ENCODE results near the gene PCDH1.
A peak's percentile ranks its signal among the peaks of the same experiment; 100 is the strongest.
"Not testable (repeated sequence)": the region's sequence is repeated elsewhere in the genome, so short reads cannot be mapped to it uniquely, and the experiment has no call there.

PCDH1 gene

DNA sequence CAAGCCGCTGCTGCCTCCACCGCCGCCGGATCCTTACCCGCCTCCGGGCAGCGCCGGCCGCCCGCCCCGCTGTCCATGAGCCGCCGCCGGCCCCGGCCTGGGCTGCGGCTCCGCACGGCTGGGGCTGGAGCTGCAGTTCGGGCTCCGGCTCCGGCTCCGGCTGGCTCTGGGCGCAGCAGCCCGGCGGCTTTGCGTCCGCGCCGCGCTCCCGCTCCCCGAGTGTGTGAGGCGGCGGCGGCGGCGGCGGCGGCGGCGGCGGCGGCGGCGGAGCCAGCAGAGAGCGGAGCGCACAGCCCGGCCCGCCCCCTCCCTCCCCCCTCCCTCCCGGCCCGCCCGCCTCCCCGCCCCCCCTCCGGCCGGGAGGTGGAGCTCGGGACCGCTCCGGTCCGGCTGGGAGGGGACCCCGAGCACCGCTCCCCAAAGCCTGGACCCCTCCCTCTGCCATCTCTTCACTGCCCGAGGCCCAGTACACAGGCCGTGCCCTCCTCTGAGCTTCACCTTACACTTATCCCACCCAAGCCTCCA lies at the start of gene PCDH1:
PCDH1 (minus strand) TSS at position 225 of the 525 bp plus-strand sequence; CDS start at position 77, 148 bp downstream.
- peaks cover 12% of the 10 kb centered on the region for H3K27me3 ChIP-seq (ENCODE audit: low read depth)
- in situ Hi-C loops (cut with MboI; ENCODE audit: low sequenced_read_pairs): loop anchor here (5.0 kb wide), 1 partner anchor 176 kb away; no protein-coding TSS in a partner anchor
- peaks cover 10% of the 10 kb centered on the region for H3K4me1 ChIP-seq
- H3K4me3 ChIP-seq: peak within 1 kb of the TSS; percentile 70
- peak in 1 of 2 experiments; percentile 60 for DNase-seq (ENCODE audit: low spot score in 2 of 2)
- H3K36me3 ChIP-seq (replicated peaks): no peaks in the 10 kb centered on the region
- H3K9me3 ChIP-seq: no peaks in the 10 kb centered on the region

DNA sequence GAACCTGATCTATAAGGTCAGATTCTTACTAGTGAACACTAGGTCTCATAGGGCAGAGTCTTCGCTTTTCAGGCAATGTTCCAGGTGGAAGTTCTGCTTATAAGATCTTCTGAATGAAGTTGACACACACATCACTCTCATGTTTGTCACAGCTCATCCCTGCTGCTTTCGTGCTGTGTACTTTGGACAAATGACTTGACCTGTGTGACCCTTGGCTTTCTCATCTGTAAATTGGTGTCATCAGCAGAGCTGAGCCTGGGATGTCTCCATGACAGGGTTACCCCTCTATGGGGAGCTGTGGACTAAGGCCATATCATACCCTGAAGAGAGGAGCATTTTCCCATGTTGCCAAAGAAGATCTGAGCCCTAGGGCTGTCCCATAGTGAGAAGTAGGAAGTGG lies 48.2 kb upstream of the PCDH1 start:
- Histone ChIP-seq H3K36me3 (replicated peaks) (peaks cover 39% of the 10 kb centered on the region), H3K4me3 (no peak overlapping the region)
- in situ Hi-C loops (cut with MboI; ENCODE audit: low sequenced_read_pairs): no loop called here

DNA sequence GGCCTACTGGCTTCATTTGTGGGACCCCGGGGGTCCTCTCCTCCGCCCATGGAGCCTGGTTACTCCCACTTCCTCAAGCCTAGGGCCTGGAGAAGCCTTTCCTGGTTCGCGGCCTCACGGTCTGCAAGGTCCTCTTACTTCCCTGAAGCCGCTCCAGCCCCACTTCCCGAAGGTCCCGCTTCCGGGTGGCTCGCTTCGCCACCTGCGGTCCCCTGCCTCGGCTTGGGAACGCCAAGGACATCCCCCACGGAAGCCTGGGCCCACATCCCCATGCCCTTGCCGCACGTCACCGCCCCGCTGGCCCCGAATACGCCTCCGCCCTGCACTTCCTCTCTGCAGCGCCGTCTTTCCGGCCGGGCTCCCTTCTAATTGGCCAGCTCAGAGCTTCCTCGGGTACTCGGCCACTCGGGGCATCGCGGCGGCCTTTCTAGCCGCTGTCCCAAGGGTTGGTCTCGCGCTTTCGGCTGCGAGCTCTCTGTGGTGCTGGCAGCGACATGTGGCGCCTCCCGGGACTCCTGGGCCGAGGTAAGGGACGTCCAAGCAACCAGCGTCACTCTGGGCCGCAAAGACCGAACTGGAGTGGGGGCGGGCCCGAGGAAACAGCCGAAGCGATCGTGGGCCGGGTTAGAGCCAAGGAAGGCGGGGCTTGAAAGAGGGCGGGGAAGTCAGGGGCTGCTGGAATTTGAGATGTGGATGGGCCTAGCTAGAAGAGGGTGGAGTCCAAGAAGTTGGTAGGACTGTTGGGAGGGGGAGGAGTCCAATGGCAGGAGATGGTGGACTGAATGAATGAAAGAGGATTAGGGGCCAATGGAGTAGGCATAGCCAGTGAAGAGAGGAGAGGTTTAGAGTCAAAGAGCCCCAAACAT lies 45.5 kb upstream of the PCDH1 start, which contains the start of gene DELE1:
DELE1 (plus strand) TSS at position 424 of the 866 bp plus-strand sequence; CDS start at position 495, 71 bp downstream.
- in situ Hi-C loops (cut with MboI; ENCODE audit: low sequenced_read_pairs): no loop called here
- Histone ChIP-seq H3K4me3 (peak within 1 kb of the TSS; percentile 98), H3K27me3 (ENCODE audit: low read depth) (no peaks in the 10 kb centered on the region), H3K9me3 (no peaks in the 10 kb centered on the region), H3K36me3 (replicated peaks) (peaks cover 23% of the 10 kb centered on the region), H3K4me1 (peaks cover 4% of the 10 kb centered on the region)
- DNase-seq (ENCODE audit: low spot score in 2 of 2): peak; percentile 95 to 96

More for the DNA sequence above, 48.2 kb upstream of the PCDH1 start:
- no peak for DNase-seq (ENCODE audit: low spot score in 2 of 2)
- no peaks in the 10 kb centered on the region for H3K27me3 ChIP-seq (ENCODE audit: low read depth)
- H3K9me3 ChIP-seq: no peaks in the 10 kb centered on the region
- peaks cover 4% of the 10 kb centered on the region for H3K4me1 ChIP-seq

DNA sequence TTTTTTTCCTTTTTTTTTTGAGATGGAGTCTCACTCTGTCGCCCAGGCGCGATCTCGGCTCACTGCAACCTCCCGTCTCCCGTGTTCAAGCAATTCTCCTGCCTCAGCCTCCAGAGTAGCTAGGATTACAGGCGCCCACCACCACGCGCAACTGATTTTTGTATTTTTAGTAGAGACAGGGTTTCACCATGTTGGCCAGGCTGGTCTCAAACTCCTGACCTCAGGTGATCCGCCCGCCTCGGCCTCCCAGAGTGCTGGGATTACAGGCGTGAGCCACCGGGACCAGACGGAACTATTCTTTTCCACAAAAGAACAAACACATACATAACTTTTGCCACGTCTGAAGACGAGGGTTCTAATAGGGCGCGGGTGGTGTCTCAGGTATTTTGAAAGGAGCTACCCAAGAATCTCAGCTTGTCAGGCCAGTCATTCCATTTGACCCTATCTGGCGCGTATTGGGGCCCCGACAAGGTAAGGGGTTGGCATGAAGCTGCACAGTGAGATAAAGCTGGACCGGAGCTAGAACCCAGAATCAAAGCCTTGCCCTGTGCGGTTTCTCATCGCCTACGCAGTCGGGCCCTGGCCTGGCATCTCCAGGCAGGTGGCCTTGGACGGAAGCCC lies 44.7 kb upstream of the PCDH1 start:
- DNase-seq (ENCODE audit: low spot score in 2 of 2); H3K9me3 ChIP-seq; H3K27me3 ChIP-seq (ENCODE audit: low read depth); in situ Hi-C loops (cut with MboI; ENCODE audit: low sequenced_read_pairs); H3K4me1 ChIP-seq: not testable (repeated sequence)
- H3K36me3 ChIP-seq (replicated peaks): peaks cover 15% of the 10 kb centered on the region
- H3K4me3 ChIP-seq: peak overlapping the region; percentile 98

DNA sequence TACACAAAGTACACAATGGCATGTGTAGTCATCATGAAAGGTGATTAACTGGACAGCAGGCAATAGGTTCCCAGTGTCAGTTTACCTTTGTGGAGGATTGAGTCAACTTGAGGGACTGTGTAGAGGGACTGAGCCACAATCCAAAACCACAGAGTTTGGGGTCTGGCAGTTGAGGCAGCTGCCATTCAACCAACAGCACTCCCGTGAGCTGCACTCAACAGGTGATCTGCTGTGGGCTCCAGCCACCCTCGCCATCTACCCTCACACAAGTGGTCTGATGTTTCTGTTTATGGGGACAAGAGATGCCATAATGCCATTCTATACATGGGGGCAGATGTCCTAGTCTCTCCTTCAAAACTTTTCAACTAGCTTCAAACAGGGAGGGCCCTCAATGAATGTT lies 42.6 kb upstream of the PCDH1 start:
- Histone ChIP-seq H3K4me1 (peaks cover 4% of the 10 kb centered on the region), H3K4me3 (no peak overlapping the region), H3K9me3 (no peaks in the 10 kb centered on the region), H3K27me3 (ENCODE audit: low read depth) (no peaks in the 10 kb centered on the region), H3K36me3 (replicated peaks) (peaks cover 7% of the 10 kb centered on the region)
- in situ Hi-C loops (cut with MboI; ENCODE audit: low sequenced_read_pairs): no loop called here
- no peak for DNase-seq (ENCODE audit: low spot score in 2 of 2)

DNA sequence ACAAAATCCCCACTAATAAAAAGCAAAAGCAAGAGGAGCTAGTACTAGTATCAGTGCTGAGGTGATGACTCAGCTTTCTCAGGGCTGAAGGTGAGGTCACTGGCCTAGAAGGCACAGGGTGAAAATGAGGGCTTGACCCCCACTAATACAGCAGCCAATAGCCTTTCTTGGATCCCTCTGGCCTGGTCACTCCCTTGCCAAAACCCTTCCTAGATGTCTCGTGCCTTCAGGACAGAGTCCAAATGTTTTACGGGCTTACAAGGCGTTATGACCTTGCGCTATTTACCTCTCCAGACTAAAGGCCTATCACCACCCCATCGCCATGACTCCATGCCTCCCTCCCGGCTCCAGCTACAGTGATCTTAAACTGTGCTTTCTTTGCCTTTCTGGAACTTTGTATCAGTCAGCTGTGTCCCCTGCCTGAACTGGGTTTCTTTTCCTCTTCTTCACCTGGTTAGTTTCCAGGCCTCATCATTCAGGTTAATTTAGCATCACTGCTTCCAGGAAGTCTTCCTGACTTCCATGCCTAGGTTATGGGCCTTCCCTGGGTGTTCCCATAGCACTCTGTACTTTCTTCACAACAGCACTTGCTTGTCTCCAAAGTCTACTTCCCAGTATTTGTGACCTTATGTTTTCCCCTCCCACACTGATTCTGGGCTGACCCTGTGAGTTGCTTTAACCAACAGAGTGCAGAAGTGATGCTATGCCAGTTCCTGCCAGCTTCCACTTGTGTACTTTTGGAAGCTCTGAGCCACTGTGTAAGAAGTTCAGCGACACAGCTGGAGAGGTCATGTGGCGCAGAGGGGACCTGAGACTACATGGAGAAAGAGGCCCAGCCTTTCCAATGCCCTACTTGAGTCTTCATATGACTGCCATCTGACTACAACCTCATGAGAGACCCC lies 41.3 kb upstream of the PCDH1 start:
- Histone ChIP-seq H3K27me3 (ENCODE audit: low read depth) (no peaks in the 10 kb centered on the region), H3K4me3 (no peak overlapping the region), H3K36me3 (replicated peaks) (peaks cover 2% of the 10 kb centered on the region), H3K4me1 (peaks cover 4% of the 10 kb centered on the region), H3K9me3 (no peaks in the 10 kb centered on the region)
- in situ Hi-C loops (cut with MboI; ENCODE audit: low sequenced_read_pairs): no loop called here
- DNase-seq (ENCODE audit: low spot score in 2 of 2): no peak

DNA sequence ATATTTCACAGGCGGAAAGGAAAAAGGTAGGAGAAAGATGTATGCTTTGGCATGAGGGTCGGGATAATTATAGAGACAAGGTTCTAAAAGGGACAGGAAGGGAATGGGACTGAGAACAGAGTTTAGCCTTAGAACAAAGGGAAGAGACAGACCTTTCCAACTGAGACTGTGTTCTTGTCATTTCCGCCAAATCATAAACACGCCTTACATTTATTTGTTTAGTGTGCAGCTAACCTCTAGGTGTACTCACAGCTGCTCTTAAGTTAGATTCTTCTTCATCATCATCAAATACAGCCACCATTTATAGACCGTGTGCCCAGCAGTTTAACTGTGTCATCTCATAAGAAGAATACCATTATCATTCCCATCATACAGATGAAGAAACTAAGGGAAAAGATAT lies 39.5 kb upstream of the PCDH1 start:
- in situ Hi-C loops (cut with MboI; ENCODE audit: low sequenced_read_pairs): no loop called here
- no peak for DNase-seq (ENCODE audit: low spot score in 2 of 2)
- no peaks in the 10 kb centered on the region for H3K27me3 ChIP-seq (ENCODE audit: low read depth)

DNA sequence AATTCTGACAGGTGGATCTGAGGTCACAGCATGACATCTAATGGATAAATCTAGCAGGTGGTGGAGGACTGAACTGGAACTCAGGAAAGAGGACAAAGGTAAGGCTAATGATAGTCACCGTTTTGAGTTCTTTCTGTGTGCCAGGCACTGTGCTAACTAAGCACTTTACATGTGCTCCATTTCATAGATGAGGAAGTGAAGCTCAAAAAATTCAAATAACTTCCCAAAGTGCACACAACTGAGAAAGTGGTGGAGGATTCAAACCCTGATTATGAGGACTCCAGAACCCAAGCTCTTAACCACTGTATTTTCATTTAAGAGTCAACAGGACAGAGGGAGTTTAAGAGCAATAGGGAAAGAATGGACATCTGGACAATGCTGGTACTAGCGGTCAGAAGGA lies 38.3 kb upstream of the PCDH1 start:
- in situ Hi-C loops (cut with MboI; ENCODE audit: low sequenced_read_pairs): no loop called here
- Histone ChIP-seq H3K36me3 (replicated peaks) (no peaks in the 10 kb centered on the region), H3K4me3 (no peak overlapping the region), H3K4me1 (peaks cover 8% of the 10 kb centered on the region), H3K27me3 (ENCODE audit: low read depth) (no peaks in the 10 kb centered on the region), H3K9me3 (no peaks in the 10 kb centered on the region)
- no peak for DNase-seq (ENCODE audit: low spot score in 2 of 2)

More for the DNA sequence above, 39.5 kb upstream of the PCDH1 start:
- Histone ChIP-seq H3K4me1 (peaks cover 8% of the 10 kb centered on the region), H3K9me3 (no peaks in the 10 kb centered on the region), H3K4me3 (no peak overlapping the region), H3K36me3 (replicated peaks) (no peaks in the 10 kb centered on the region)

DNA sequence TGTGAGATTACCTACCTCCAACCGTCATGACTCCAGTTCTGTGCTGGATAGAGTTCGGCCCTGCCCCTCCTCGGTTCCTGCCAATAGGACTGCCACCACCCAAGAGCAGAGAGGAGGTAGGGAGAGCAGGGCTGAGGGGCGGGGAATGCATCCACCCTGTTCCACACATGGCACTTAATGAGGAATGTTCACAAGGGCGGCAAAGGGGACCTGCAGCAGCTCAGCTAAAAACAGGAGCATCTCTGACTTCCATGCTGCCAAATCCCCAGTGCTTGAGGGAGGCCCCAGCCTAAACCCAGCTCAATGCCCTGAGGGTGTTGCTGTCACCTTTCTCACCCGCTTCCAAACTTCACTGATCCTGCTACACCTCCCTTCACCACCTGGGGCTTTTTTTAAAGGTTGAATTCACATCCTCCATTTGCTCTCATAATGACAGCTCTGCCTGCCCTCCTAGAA lies 37.7 kb upstream of the PCDH1 start:
- Histone ChIP-seq H3K27me3 (ENCODE audit: low read depth) (no peaks in the 10 kb centered on the region), H3K4me3 (no peak overlapping the region), H3K36me3 (replicated peaks) (no peaks in the 10 kb centered on the region), H3K9me3 (no peaks in the 10 kb centered on the region), H3K4me1 (peaks cover 8% of the 10 kb centered on the region)
- in situ Hi-C loops (cut with MboI; ENCODE audit: low sequenced_read_pairs): no loop called here
- peak in 1 of 2 experiments; percentile 16 for DNase-seq (ENCODE audit: low spot score in 2 of 2)

DNA sequence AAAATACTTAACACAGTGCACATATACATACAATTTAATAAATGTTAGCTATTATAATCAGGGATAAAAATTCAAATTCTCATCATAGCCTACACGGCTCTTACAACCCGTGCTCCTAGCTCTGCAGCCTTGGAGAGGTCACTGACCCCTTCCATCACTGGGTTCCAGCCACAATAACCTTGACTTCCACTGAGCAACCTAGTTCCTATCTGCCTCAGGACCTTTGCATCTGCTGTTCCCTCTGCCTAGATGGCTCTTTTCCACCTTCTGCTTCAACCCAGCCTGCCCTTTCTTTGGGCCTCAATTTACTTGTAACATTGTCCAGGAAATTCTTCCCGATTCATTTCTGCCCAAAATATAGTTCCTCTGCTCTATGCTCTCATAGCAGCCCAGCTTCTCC lies 36.6 kb upstream of the PCDH1 start:
- Histone ChIP-seq H3K36me3 (replicated peaks) (no peaks in the 10 kb centered on the region), H3K4me3 (no peak overlapping the region), H3K27me3 (ENCODE audit: low read depth) (no peaks in the 10 kb centered on the region), H3K4me1 (peaks cover 8% of the 10 kb centered on the region), H3K9me3 (no peaks in the 10 kb centered on the region)
- DNase-seq (ENCODE audit: low spot score in 2 of 2): no peak
- in situ Hi-C loops (cut with MboI; ENCODE audit: low sequenced_read_pairs): no loop called here

DNA sequence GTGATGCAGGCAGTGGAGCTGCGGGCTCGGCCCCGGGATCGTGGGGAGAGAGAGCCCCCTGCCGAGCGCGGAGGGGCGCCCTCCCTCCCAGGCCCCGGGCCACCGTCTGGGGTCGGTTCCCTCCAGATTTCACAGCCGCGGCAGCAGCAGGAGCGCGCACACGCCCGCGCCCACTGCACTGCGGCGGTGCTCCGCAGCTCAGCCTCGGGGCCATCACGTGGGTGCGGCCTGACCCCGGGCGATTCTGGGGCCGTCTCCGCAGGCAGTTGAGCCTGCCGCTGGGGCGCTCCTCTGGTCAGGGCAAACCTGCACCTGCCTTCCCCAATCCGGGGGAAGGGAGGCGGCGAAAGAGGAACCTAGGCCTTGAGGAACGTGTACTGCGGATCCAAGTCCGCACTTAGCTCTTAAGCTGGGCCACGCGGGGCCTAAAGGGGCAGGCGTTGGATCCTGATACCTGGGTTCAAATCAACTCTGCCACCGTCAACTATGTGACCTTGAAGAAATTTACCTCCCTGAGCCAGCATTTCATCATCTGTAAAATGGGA lies 36.1 kb upstream of the PCDH1 start:
- H3K27me3 ChIP-seq (ENCODE audit: low read depth): no peaks in the 10 kb centered on the region
- peak overlapping the region; percentile 6; the same call in 1 of the 2 replicates for H3K4me3 ChIP-seq
- H3K4me1 ChIP-seq: peaks cover 8% of the 10 kb centered on the region
- H3K36me3 ChIP-seq (replicated peaks): no peaks in the 10 kb centered on the region
- no peaks in the 10 kb centered on the region for H3K9me3 ChIP-seq
- peak in 1 of 2 experiments; percentile 67 for DNase-seq (ENCODE audit: low spot score in 2 of 2)
- in situ Hi-C loops (cut with MboI; ENCODE audit: low sequenced_read_pairs): no loop called here

DNA sequence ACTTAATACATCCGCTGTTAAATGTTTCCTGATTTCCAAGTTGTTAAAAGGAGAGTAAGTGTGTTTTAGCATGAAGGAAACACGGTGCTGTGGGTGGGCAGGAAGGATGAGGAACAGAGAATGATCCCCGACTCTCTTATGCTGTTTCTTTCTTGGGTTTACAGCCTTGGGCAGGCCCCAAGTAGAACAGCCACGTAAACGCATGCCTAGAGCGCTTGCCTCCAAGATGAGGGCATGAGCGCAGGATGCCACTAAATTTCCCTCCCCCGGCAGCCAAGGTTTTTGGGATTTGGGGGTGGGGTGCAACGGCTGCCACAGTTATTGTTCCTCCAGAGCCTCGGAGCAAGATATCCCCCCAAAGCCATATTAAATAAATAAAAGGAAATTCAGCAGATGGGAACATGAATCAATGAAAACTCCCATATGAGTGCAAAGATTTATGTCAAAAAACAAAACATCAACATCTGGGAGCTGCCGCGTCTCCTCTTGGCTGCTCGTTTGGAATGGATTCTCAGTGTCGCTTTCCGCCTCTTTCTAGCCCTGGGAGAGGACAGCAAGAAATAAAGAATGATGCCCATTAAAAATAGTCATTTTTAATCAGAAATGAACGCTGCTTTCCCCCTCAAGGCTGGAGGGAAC lies 35.5 kb upstream of the PCDH1 start:
- no peaks in the 10 kb centered on the region for H3K27me3 ChIP-seq (ENCODE audit: low read depth)
- no peaks in the 10 kb centered on the region for H3K9me3 ChIP-seq
- H3K4me3 ChIP-seq: peak overlapping the region; percentile 6; the same call in 1 of the 2 replicates
- in situ Hi-C loops (cut with MboI; ENCODE audit: low sequenced_read_pairs): no loop called here
- H3K4me1 ChIP-seq: peaks cover 8% of the 10 kb centered on the region
- H3K36me3 ChIP-seq (replicated peaks): no peaks in the 10 kb centered on the region
- no peak for DNase-seq (ENCODE audit: low spot score in 2 of 2)
